PFSK-1 (cell line): ENCODE measurements around the gene HSD17B12.

Source experiments
- FOXP2 ChIP-seq: optimal IDR thresholded peaks from 2 replicates; pipeline ENCODE3; 2011; ENCODE audit warnings: borderline replicate concordance, control low read depth, inconsistent platforms; ENCODE audit not compliant: insufficient read depth; ENCODE audit errors: extremely low read length, extremely low read depth
- POLR2AphosphoS5 ChIP-seq: IDR thresholded peaks from 2 replicates; pipeline ENCODE4 v1.6.1; 2012; ENCODE audit warnings: low read depth, mild to moderate bottlenecking, control low read depth, low read length, moderate library complexity
- SIN3A ChIP-seq: IDR thresholded peaks from 2 replicates; pipeline ENCODE4 v1.6.1; 2012; ENCODE audit warnings: mild to moderate bottlenecking, low read length, moderate library complexity, borderline replicate concordance; ENCODE audit not compliant: insufficient read depth
- TAF1 ChIP-seq: IDR thresholded peaks from 2 replicates; pipeline ENCODE4 v1.6.1; 2012; ENCODE audit warnings: low read length, control low read depth, borderline replicate concordance; ENCODE audit not compliant: insufficient read depth

- TF ChIP-seq POLR2AphosphoS5, result peak; percentile 87
- TF ChIP-seq SIN3A, result no peak
- peak; percentile 86 for TF ChIP-seq TAF1
- TF ChIP-seq FOXP2, result peak; percentile 50
Observed at GRCh38 chr11:43643898-43644620, 36.5 kb upstream of the HSD17B12 start.
